HFFc6 (cell line): ENCODE measurements around the gene PLPP1. TPM values are rescaled to one million over a fixed set of nuclear protein-coding genes. Genes with fewer than 3 reads are reported as not detected.

ENCODE experiments used
- DNase-seq: peaks from one replicate; pipeline ENCODE4 v3.0.0-alpha.2; 2018
- H3K27ac Mint-ChIP-seq: 2 replicates; pipeline ENCODE4 v1.8.0; 2020; ENCODE audit warnings: mild to moderate bottlenecking, mixed read lengths
- H3K27me3 Mint-ChIP-seq: 2 replicates; pipeline ENCODE4 v1.8.0; 2021; ENCODE audit warnings: mild to moderate bottlenecking, moderate library complexity, mixed read lengths; ENCODE audit not compliant: insufficient read depth
- H3K36me3 Mint-ChIP-seq: 2 replicates; pipeline ENCODE4 v1.8.0; 2021; ENCODE audit warnings: low read depth, mixed read lengths
- H3K4me1 Mint-ChIP-seq: 2 replicates; pipeline ENCODE4 v1.8.0; 2020; ENCODE audit warnings: low read depth, mixed read lengths
- H3K4me3 Mint-ChIP-seq: 2 replicates; pipeline ENCODE4 v1.8.0; 2020; ENCODE audit warnings: mild to moderate bottlenecking, moderate library complexity, mixed read lengths
- H3K9me3 Mint-ChIP-seq: 2 replicates; pipeline ENCODE4 v1.8.0; 2020; ENCODE audit warnings: mild to moderate bottlenecking, mixed read lengths
- CTCF ChIP-seq: fragments of 200-600 bp; sonication (generic); IDR thresholded peaks from 2 replicates; pipeline ENCODE4 v1.5.0; 2021; ENCODE audit warnings: antibody characterized with exemption, mild to moderate bottlenecking
- total RNA-seq, 6 experiments: library from RNA; stranded (reverse); fragmentation: NEBNext Ultra II Directional; extraction: Animal tissue kit (Norgen Biotek cat#: 25700); gene quantifications; 2 replicates in 1 of 6; 3 replicates in 5 of 6; pipeline ENCODE4 v1.2.3, GENCODE V29; 2021

The PLPP1 gene
- total RNA-seq, 6 experiments from 2014 or later, result 20.4 to 28.0 (median 23.3) TPM

- Mint-ChIP-seq H3K27ac (no peak overlapping the region), H3K4me1 (peaks cover 18% of the 10 kb centered on the region), H3K9me3 (peaks cover 34% of the 10 kb centered on the region), H3K27me3 (peaks cover 6% of the 10 kb centered on the region), H3K36me3 (peaks cover 83% of the 10 kb centered on the region), H3K4me3 (no peak overlapping the region; the same call in 1 of the 2 replicates)
- DNase-seq, result no peak
- no peak for TF ChIP-seq CTCF
These were observed 102.2 kb downstream of the PLPP1 start for GRCh38 chr5:55432549-55432948.

DNA sequence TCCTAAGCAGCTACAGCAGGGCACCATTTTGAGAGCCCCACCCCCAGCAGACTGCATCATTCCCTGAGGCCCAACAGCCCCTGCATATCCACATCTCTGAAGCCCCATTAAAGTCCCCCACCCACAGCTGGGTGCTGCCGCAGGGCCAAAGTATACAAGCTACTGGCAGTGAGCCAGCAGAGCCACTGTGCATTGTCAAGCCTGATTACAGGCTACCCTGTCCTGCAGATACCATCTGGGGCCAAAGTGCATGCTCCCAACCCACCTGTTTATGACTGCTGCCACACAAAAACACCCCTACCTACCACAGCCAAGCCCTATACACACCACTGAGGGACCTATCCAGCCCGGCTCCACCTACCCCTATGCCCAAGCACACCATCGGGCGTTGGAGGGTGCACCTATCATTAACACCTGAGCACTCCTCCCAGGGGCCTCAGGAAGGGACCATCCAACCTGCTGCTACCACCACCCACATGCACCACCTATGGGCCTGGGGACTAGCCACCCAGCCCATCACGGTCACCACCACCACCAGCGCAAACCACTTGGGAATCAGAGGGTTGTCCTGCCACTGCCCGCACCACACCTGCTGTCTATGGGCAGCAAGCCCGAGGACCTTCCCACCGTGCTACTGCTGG is 105.0 kb downstream of the PLPP1 start:
- no peak for TF ChIP-seq CTCF
- Mint-ChIP-seq H3K36me3 (peaks cover 78% of the 10 kb centered on the region), H3K4me1 (peaks cover 19% of the 10 kb centered on the region), H3K27ac (peak overlapping the region; percentile 26; the same call in 1 of the 2 replicates), H3K4me3 (no peak overlapping the region), H3K9me3 (peaks cover 31% of the 10 kb centered on the region), H3K27me3 (peaks cover 6% of the 10 kb centered on the region)
- no peak for DNase-seq

- H3K27ac Mint-ChIP-seq, result no peak overlapping the region
- H3K9me3 Mint-ChIP-seq, result peaks cover 26% of the 10 kb centered on the region
- peaks cover 78% of the 10 kb centered on the region for H3K36me3 Mint-ChIP-seq
- TF ChIP-seq CTCF, result no peak
- no peak for DNase-seq
- H3K4me1 Mint-ChIP-seq, result peaks cover 19% of the 10 kb centered on the region
- no peak overlapping the region for H3K4me3 Mint-ChIP-seq
- H3K27me3 Mint-ChIP-seq, result peaks cover 6% of the 10 kb centered on the region
These were observed 105.5 kb downstream of the PLPP1 start for GRCh38 chr5:55429221-55429612.

GRCh38 chr5:55427157-55427556 is 107.6 kb downstream of the PLPP1 start:
- no peak overlapping the region for H3K27ac Mint-ChIP-seq
- H3K4me3 Mint-ChIP-seq, result no peak overlapping the region
- DNase-seq, result peak; percentile 82
- no peak for TF ChIP-seq CTCF
- H3K9me3 Mint-ChIP-seq, result peaks cover 14% of the 10 kb centered on the region
- H3K36me3 Mint-ChIP-seq, result peaks cover 79% of the 10 kb centered on the region
- peaks cover 19% of the 10 kb centered on the region for H3K4me1 Mint-ChIP-seq
- peaks cover 6% of the 10 kb centered on the region for H3K27me3 Mint-ChIP-seq

DNA sequence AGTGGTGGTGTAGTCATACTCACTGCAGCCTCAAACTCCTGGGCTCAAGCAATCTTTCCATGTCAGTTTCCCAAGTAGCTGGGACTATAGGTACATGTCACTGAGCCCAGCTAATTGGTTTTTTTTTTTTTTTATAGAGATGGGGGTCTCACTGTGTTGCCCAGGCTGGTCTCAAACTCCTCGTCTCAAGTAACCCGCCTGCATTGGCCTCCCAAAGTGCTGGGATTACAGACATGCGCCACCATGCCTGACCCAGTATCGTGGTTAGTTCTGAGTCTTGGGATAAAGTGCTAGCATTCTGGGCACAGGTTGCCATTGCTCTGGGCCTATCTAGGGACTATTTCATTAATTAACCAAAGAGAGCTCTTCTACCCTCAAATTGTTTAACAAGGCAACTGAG is 108.3 kb downstream of the PLPP1 start:
- Mint-ChIP-seq H3K4me3 (no peak overlapping the region), H3K27ac (no peak overlapping the region), H3K27me3 (peaks cover 6% of the 10 kb centered on the region), H3K36me3 (peaks cover 73% of the 10 kb centered on the region), H3K9me3 (peaks cover 13% of the 10 kb centered on the region), H3K4me1 (peaks cover 22% of the 10 kb centered on the region)
- no peak for DNase-seq
- no peak for TF ChIP-seq CTCF
